Activated T-cell treated with anti-CD3 and anti-CD28 coated beads, Interleukin-2, amount 50 U/mL, for 4 hours (primary cell): Measurements from ENCODE around the gene ANTXRL. TPM values are rescaled to one million over a fixed set of nuclear protein-coding genes. Genes with fewer than 3 reads are reported as not detected.
"Not testable (repeated sequence)": the region's sequence is repeated elsewhere in the genome, so short reads cannot be mapped to it uniquely, and the experiment has no call there.

Experiments
- ATAC-seq, 2 donors: fragments of 200-7000 bp; cut with Tn5 transposase; one replicate each; pipeline ENCODE4 v1.10.0; 2021
- DNase-seq: peaks from one replicate; pipeline ENCODE4 v3.0.0-alpha.2; 2020
- H3K27me3 Mint-ChIP-seq: one replicate; pipeline ENCODE4 v1.8.0; 2021; ENCODE audit warnings: low read depth, mixed read lengths
- H3K36me3 Mint-ChIP-seq: one replicate; pipeline ENCODE4 v1.8.0; 2022; ENCODE audit warnings: mixed read lengths; ENCODE audit not compliant: insufficient read depth
- H3K4me1 Mint-ChIP-seq: one replicate; pipeline ENCODE4 v1.8.0; 2021; ENCODE audit warnings: low read depth, mixed read lengths
- H3K4me3 Mint-ChIP-seq: one replicate; pipeline ENCODE4 v1.8.0; 2021; ENCODE audit warnings: mild to moderate bottlenecking, moderate library complexity, mixed read lengths
- H3K9me3 Mint-ChIP-seq: one replicate; pipeline ENCODE4 v1.8.0; 2021; ENCODE audit warnings: mixed read lengths
- total RNA-seq, 3 donors: library from RNA; stranded (reverse); gene quantifications; one replicate each; pipeline ENCODE4 v1.2.1, GENCODE V29; 2021

Gene ANTXRL
- total RNA-seq, 3 donors from 2014 or later = not detected

GRCh38 chr10:46311501-46311951 lies 24.7 kb downstream of the ANTXRL start:
- ATAC-seq (no peak), DNase-seq (no peak)
- Mint-ChIP-seq H3K27me3 (no peaks in the 10 kb centered on the region), H3K4me1 (no peaks in the 10 kb centered on the region), H3K9me3 (no peaks in the 10 kb centered on the region), H3K36me3 (no peaks in the 10 kb centered on the region), H3K4me3 (no peak overlapping the region)

DNA sequence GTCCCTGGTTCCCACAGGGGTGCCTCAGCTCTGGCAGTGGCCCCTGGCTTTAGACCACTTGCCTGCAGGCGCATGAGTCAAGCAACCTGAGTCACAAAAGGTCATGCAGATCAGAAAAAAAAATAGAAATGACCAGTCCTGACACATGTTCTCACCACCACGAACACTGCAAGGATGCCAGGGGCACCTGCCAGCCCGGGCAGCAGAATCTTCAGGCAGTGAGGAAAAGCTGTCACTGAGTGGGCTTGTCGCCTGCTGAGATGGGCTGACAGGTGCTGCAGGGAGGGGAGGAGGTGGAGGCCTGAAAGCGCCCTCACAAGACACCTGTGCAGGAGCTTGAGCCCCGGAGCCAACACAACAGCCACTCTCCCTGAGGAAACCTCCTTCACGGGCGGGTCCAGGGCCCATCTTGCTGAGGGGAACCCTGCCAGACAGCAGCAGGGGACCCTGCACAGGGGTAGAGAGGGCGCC lies 25.2 kb downstream of the ANTXRL start:
- H3K27me3 Mint-ChIP-seq, H3K4me3 Mint-ChIP-seq, H3K4me1 Mint-ChIP-seq, H3K9me3 Mint-ChIP-seq, H3K36me3 Mint-ChIP-seq, ATAC-seq, DNase-seq: not testable (repeated sequence)

DNA sequence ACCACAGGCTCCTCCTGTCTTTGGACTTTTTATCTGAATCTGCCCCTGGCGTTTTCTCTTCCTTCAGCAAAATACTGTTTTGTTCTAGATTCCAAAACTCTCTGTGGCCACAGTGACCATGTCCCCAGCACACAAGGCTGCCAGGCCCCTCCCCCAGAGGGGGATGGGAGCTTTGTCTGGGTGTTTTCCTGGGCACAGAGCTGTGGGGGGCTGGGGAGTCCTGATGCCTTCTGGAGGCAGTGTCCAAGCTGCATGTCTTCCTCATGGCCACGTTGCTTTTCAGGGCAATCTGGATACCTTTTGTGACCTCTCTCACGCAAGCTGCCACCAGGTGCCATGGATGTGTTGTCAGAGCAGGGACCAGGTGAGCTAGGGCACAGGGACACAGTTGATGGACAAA lies 26.2 kb downstream of the ANTXRL start:
- DNase-seq (no peak), ATAC-seq (no peak)
- Mint-ChIP-seq H3K4me3 (no peak overlapping the region), H3K4me1 (no peaks in the 10 kb centered on the region), H3K9me3 (no peaks in the 10 kb centered on the region), H3K27me3 (no peaks in the 10 kb centered on the region), H3K36me3 (no peaks in the 10 kb centered on the region)

DNA sequence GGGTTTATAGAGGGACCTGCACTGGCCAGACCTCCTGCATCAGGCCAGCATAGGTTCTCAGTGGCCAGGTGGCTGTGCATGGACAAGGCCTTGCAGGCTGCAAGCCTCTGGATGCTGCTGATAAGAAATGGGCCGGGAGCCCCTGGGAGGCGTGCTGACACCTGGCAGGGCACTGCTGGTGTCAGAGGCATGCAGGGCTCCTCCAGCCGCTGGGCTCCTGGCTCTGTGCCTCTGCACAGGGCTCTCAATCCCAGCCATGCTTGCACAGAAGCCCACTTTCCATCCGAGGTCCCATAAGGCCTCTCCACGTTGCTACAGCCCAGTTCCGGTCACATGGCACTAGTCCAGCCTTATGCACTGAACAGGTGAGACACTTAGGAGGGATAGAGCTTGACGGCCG lies 27.3 kb downstream of the ANTXRL start:
- DNase-seq = no peak
- no peaks in the 10 kb centered on the region for H3K4me1 Mint-ChIP-seq
- ATAC-seq = no peak
- no peak overlapping the region for H3K4me3 Mint-ChIP-seq
- H3K27me3 Mint-ChIP-seq = no peaks in the 10 kb centered on the region
- no peaks in the 10 kb centered on the region for H3K36me3 Mint-ChIP-seq
- H3K9me3 Mint-ChIP-seq = no peaks in the 10 kb centered on the region

DNA sequence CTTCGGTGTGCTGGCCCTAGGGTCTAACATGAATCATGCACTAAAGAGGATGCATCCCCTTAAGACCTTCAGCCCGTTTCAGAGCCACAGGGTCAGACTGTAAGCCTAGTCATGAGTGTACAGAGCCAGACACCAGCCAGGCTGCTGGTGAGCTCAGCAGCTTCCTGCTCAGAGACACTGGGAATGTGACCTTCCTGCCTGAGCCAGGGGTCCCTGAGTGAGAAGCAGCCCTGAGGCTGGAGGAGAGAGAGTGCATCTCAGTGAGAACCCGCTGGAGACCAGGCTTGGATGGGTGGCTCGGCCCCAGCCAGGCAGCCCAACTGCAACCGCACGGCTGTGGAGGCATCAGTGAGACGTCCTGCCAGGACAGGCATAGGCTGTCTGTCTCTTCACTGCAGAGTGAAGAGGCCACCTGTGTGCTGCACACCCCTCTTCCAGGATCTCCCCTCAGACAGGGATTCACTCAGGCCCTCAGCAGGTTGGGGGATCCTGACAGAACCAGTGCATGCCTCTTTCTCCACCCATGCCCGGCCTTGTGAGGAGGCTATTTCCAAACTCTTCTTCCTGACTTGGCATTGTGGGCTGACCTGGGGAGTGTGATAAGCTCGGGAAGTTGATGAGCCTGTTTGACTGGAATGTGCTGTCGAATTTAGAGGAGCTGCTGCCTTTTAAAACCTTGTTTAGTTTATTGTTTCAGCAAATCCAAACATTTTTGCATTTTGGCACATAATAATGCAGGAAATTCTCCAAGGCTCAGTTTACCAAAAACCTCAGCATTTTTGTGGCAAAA lies 28.5 kb downstream of the ANTXRL start:
- H3K9me3 Mint-ChIP-seq, ATAC-seq, H3K27me3 Mint-ChIP-seq, H3K36me3 Mint-ChIP-seq, DNase-seq, H3K4me1 Mint-ChIP-seq, H3K4me3 Mint-ChIP-seq: not testable (repeated sequence)

GRCh38 chr10:46317370-46317769 lies 30.6 kb downstream of the ANTXRL start:
- Mint-ChIP-seq H3K4me1 (no peaks in the 10 kb centered on the region), H3K36me3 (no peaks in the 10 kb centered on the region), H3K9me3 (no peaks in the 10 kb centered on the region), H3K4me3 (no peak overlapping the region), H3K27me3 (no peaks in the 10 kb centered on the region)
- DNase-seq (no peak), ATAC-seq (no peak)

DNA sequence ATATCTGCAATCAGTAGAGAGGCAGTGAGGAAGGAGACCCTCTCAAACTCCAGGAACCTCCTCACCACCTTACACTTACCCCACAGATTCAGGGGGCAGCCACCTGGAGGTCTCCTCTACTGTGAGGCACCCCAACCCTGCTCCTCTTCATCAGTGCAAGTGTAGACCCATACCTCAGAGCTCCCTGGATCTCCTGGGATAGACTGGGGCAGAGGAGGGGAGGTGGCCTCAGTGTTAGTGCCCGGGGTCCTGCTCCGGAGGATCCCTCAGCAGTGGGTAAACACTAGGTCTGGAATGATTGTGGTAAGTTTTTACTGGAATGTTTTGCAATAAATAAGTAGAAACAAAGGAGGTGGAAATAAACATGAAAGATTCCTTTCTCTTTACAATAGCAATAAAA lies 31.1 kb downstream of the ANTXRL start:
- Mint-ChIP-seq H3K27me3 (no peaks in the 10 kb centered on the region), H3K4me1 (no peaks in the 10 kb centered on the region), H3K36me3 (no peaks in the 10 kb centered on the region), H3K9me3 (no peaks in the 10 kb centered on the region), H3K4me3 (no peak overlapping the region)
- ATAC-seq = no peak
- DNase-seq = no peak

- Mint-ChIP-seq H3K36me3 (no peaks in the 10 kb centered on the region), H3K4me1 (no peaks in the 10 kb centered on the region)
- no peak for DNase-seq
Observed at GRCh38 chr10:46318799-46319198, 32.0 kb downstream of the ANTXRL start.

DNA sequence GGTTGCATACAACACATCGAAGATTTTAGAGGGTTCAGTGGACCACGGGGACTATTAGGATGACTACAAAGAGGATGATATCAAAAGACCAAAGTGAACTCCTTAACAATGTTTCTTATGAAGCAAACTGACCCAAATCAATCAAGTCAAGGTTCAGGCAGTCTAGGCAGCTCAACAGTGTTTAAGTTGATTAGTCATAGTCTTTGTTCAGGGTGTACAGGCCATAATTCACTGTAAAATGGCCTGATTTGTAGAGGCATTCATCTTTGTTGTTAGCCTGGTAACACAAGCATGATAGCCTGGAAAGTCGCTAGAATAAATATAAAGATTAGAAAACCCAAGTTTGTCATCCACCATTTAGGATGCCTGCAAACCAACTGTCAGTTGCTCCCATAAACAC lies 32.6 kb downstream of the ANTXRL start:
- Mint-ChIP-seq H3K9me3 (no peaks in the 10 kb centered on the region), H3K4me3 (no peak overlapping the region), H3K27me3 (no peaks in the 10 kb centered on the region), H3K36me3 (no peaks in the 10 kb centered on the region), H3K4me1 (no peaks in the 10 kb centered on the region)
- DNase-seq (no peak), ATAC-seq (no peak)

More at GRCh38 chr10:46318799-46319198, 32.0 kb downstream of the ANTXRL start:
- H3K4me3 Mint-ChIP-seq = no peak overlapping the region
- no peaks in the 10 kb centered on the region for H3K9me3 Mint-ChIP-seq
- ATAC-seq = no peak
- H3K27me3 Mint-ChIP-seq = no peaks in the 10 kb centered on the region

GRCh38 chr10:46321770-46322169 lies 35.0 kb downstream of the ANTXRL start:
- Mint-ChIP-seq H3K4me3 (no peak overlapping the region), H3K27me3 (no peaks in the 10 kb centered on the region), H3K4me1 (no peaks in the 10 kb centered on the region), H3K36me3 (no peaks in the 10 kb centered on the region), H3K9me3 (no peaks in the 10 kb centered on the region)
- ATAC-seq (no peak), DNase-seq (no peak)

- H3K4me1 Mint-ChIP-seq = no peaks in the 10 kb centered on the region
- DNase-seq (no peak), ATAC-seq (no peak)
- H3K4me3 Mint-ChIP-seq = no peak overlapping the region
- no peaks in the 10 kb centered on the region for H3K27me3 Mint-ChIP-seq
- H3K36me3 Mint-ChIP-seq = no peaks in the 10 kb centered on the region
- no peaks in the 10 kb centered on the region for H3K9me3 Mint-ChIP-seq
Observed at GRCh38 chr10:46323176-46323575, 36.4 kb downstream of the ANTXRL start.

DNA sequence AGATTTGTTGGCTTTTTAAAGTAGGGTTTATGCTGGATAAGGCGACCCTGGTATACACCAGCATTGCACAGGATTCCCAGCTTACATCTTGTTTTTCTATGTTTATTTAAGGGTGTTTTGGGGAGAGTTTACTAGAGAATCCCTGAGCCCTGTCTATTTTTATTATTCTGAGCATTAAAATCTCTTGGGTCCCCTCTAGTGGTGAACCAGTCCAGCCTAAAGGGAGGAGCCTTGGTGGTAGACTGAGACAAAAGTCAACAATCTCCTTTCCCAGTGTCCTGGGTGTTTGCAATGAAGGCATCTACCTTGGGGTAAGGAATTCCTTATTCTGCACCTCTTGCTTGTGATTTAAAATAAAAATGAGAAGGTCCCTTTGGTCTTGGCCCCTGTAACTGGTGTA lies 38.2 kb downstream of the ANTXRL start:
- no peaks in the 10 kb centered on the region for H3K27me3 Mint-ChIP-seq
- H3K36me3 Mint-ChIP-seq = no peaks in the 10 kb centered on the region
- H3K4me3 Mint-ChIP-seq = no peak overlapping the region
- DNase-seq (no peak), ATAC-seq (no peak)
- no peaks in the 10 kb centered on the region for H3K4me1 Mint-ChIP-seq
- H3K9me3 Mint-ChIP-seq = no peaks in the 10 kb centered on the region

- Mint-ChIP-seq H3K4me1 (no peaks in the 10 kb centered on the region), H3K4me3 (no peak overlapping the region), H3K36me3 (no peaks in the 10 kb centered on the region), H3K9me3 (no peaks in the 10 kb centered on the region), H3K27me3 (no peaks in the 10 kb centered on the region)
- no peak for ATAC-seq
- DNase-seq = no peak
Observed at GRCh38 chr10:46326066-46326465, 39.3 kb downstream of the ANTXRL start.

GRCh38 chr10:46326971-46327370 lies 40.2 kb downstream of the ANTXRL start:
- no peaks in the 10 kb centered on the region for H3K4me1 Mint-ChIP-seq
- H3K36me3 Mint-ChIP-seq = no peaks in the 10 kb centered on the region
- H3K4me3 Mint-ChIP-seq = no peak overlapping the region
- ATAC-seq (no peak), DNase-seq (no peak)
- peaks cover 5% of the 10 kb centered on the region for H3K27me3 Mint-ChIP-seq
- H3K9me3 Mint-ChIP-seq = no peaks in the 10 kb centered on the region

- DNase-seq (no peak), ATAC-seq (no peak)
- H3K4me1 Mint-ChIP-seq = no peaks in the 10 kb centered on the region
- no peaks in the 10 kb centered on the region for H3K36me3 Mint-ChIP-seq
- H3K27me3 Mint-ChIP-seq = peaks cover 6% of the 10 kb centered on the region
- H3K4me3 Mint-ChIP-seq = no peak overlapping the region
- H3K9me3 Mint-ChIP-seq = no peaks in the 10 kb centered on the region
Observed at GRCh38 chr10:46327685-46328084, 40.9 kb downstream of the ANTXRL start.
